Measurements from ENCODE around the gene HMGCL. TPM values are rescaled to one million over a fixed set of nuclear protein-coding genes. Genes with fewer than 3 reads are reported as not detected.
"Not testable (repeated sequence)": the region's sequence is repeated elsewhere in the genome, so short reads cannot be mapped to it uniquely, and the experiment has no call there.

Gene HMGCL
- total RNA-seq, 1 donor from 2014 or later = 33.7 TPM

- peak overlapping the region; percentile 28 for H3K4me3 Mint-ChIP-seq
- H3K36me3 Mint-ChIP-seq = peaks cover 14% of the 10 kb centered on the region
- H3K9me3 Mint-ChIP-seq = no peaks in the 10 kb centered on the region
- peak overlapping the region; percentile 58 for H3K27ac Mint-ChIP-seq
- no peaks in the 10 kb centered on the region for H3K27me3 Mint-ChIP-seq
- H3K4me1 Mint-ChIP-seq (ENCODE audit: unreplicated experiment) = peaks cover 8% of the 10 kb centered on the region
- no peak for DNase-seq (ENCODE audit: extremely low spot score, unreplicated experiment)
- TF ChIP-seq CTCF (conservative IDR thresholded peaks at IDR 0.05) = peak; percentile 62
Observed at GRCh38 chr1:23804183-23804835, 20.9 kb downstream of the HMGCL start.

- Mint-ChIP-seq H3K4me3 (peak overlapping the region; percentile 28), H3K27me3 (no peaks in the 10 kb centered on the region), H3K27ac (peak overlapping the region; percentile 58), H3K9me3 (no peaks in the 10 kb centered on the region), H3K36me3 (peaks cover 14% of the 10 kb centered on the region), H3K4me1 (ENCODE audit: unreplicated experiment) (peaks cover 8% of the 10 kb centered on the region)
- no peak for TF ChIP-seq CTCF (conservative IDR thresholded peaks at IDR 0.05)
- no peak for DNase-seq (ENCODE audit: extremely low spot score, unreplicated experiment)
Observed at GRCh38 chr1:23803674-23804073, 21.6 kb downstream of the HMGCL start.

GRCh38 chr1:23802809-23803342 lies 22.4 kb downstream of the HMGCL start:
- H3K9me3 Mint-ChIP-seq; H3K27me3 Mint-ChIP-seq; DNase-seq (ENCODE audit: extremely low spot score, unreplicated experiment); H3K4me1 Mint-ChIP-seq (ENCODE audit: unreplicated experiment): not testable (repeated sequence)
- H3K27ac Mint-ChIP-seq = peak overlapping the region; percentile 18
- peaks cover 14% of the 10 kb centered on the region for H3K36me3 Mint-ChIP-seq
- H3K4me3 Mint-ChIP-seq = peak overlapping the region; percentile 64

- peak overlapping the region; percentile 94 for H3K27ac Mint-ChIP-seq
- no peaks in the 10 kb centered on the region for H3K27me3 Mint-ChIP-seq
- H3K36me3 Mint-ChIP-seq = peaks cover 14% of the 10 kb centered on the region
- peaks cover 8% of the 10 kb centered on the region for H3K4me1 Mint-ChIP-seq (ENCODE audit: unreplicated experiment)
- peak overlapping the region; percentile 20 for H3K4me3 Mint-ChIP-seq
- TF ChIP-seq CTCF (conservative IDR thresholded peaks at IDR 0.05) = no peak
- no peaks in the 10 kb centered on the region for H3K9me3 Mint-ChIP-seq
- no peak for DNase-seq (ENCODE audit: extremely low spot score, unreplicated experiment)
Observed at GRCh38 chr1:23801876-23802275, 23.4 kb downstream of the HMGCL start.

GRCh38 chr1:23801338-23801748 lies 23.9 kb downstream of the HMGCL start:
- H3K36me3 Mint-ChIP-seq = peaks cover 11% of the 10 kb centered on the region
- no peak for TF ChIP-seq CTCF (conservative IDR thresholded peaks at IDR 0.05)
- peak overlapping the region; percentile 98 for H3K4me3 Mint-ChIP-seq
- H3K27ac Mint-ChIP-seq = peak overlapping the region; percentile 94
- H3K4me1 Mint-ChIP-seq (ENCODE audit: unreplicated experiment) = peaks cover 8% of the 10 kb centered on the region
- no peaks in the 10 kb centered on the region for H3K9me3 Mint-ChIP-seq
- DNase-seq (ENCODE audit: extremely low spot score, unreplicated experiment) = no peak
- no peaks in the 10 kb centered on the region for H3K27me3 Mint-ChIP-seq

All from type B pancreatic cell (in vitro differentiated cells).